Right lobe of liver (tissue), 4 donors: Measurements from ENCODE around the gene GOLPH3L.

Source experiments
- CTCF ChIP-seq, 4 donors: fragments of 200-600 bp in 3 of 4; fragments of 450-650 bp in 1 of 4; IDR thresholded peaks; one replicate each; pipeline versions ENCODE4 v1.5.1 to v1.8.0; 2016 to 2022; ENCODE audit warnings: antibody characterized with exemption in 4 of 4, mild to moderate bottlenecking in 2 of 4
- POLR2A ChIP-seq: fragments of 450-650 bp; IDR thresholded peaks from one replicate; pipeline ENCODE4 v1.6.1; 2017; ENCODE audit warnings: antibody characterized with exemption, mild to moderate bottlenecking
- donor health status: DM: no; HTN: no; CAD: no.
- donor health status: DM: no; HTN: no; CAD: no.
- donor health status: DM: no; HTN: yes; CAD: no.

- TF ChIP-seq POLR2A (no peak), CTCF (IDR thresholded peaks at IDR 0.05) (no peak)
These were observed 70.8 kb downstream of the GOLPH3L start for GRCh38 chr1:150626150-150626549.
